Keratinocyte (primary cell): ENCODE data around the gene SPINK13. TPM values are rescaled to one million over a fixed set of nuclear protein-coding genes. Genes with fewer than 3 reads are reported as not detected.

ENCODE experiments used
- DNase-seq: peaks from one replicate; pipeline ENCODE4 v3.0.0-alpha.2; 2011; ENCODE audit warnings: low read depth, missing footprints, low spot score
- FAIRE-seq: peaks from 2 replicates; lab custom pipeline; 2011; peaks lifted over from hg19 to GRCh38; lab: Jason Lieb, UNC
- H2AFZ ChIP-seq: 2 replicates; pipeline ENCODE4 v1.6.0; 2012; ENCODE audit warnings: low read length, control low read depth, inconsistent platforms; ENCODE audit not compliant: control insufficient read depth
- H3K27ac ChIP-seq: 2 replicates; pipeline ENCODE4 v1.5.1; 2011; ENCODE audit warnings: low read length; ENCODE audit not compliant: control insufficient read depth, insufficient read depth
- H3K27me3 ChIP-seq: 3 replicates; pipeline ENCODE4 v1.6.0; 2011; ENCODE audit warnings: low read length; ENCODE audit not compliant: control insufficient read depth, insufficient read depth; ENCODE audit errors: extremely low read depth
- H3K36me3 ChIP-seq, 2 experiments: 2 replicates in 1 of 2; 3 replicates in 1 of 2; pipeline ENCODE4 v1.5.1; 2011; ENCODE audit warnings: low read length in 2 of 2, mild to moderate bottlenecking in 1 of 2; ENCODE audit not compliant: control insufficient read depth in 2 of 2, insufficient read depth in 2 of 2; ENCODE audit errors: extremely low read depth in 1 of 2
- H3K4me1 ChIP-seq: 3 replicates; pipeline ENCODE4 v1.5.1; 2011; ENCODE audit warnings: low read length; ENCODE audit not compliant: control insufficient read depth, insufficient read depth; ENCODE audit errors: extremely low read depth
- H3K4me2 ChIP-seq: 3 replicates; pipeline ENCODE4 v1.6.0; 2011; ENCODE audit warnings: low read depth, low read length; ENCODE audit not compliant: control insufficient read depth, insufficient read depth; ENCODE audit errors: extremely low read depth
- H3K4me3 ChIP-seq, 3 experiments: fragments of 200-600 bp in 1 of 3; sonication (generic) in 1 of 3; 2 replicates in 2 of 3; 3 replicates in 1 of 3; pipeline ENCODE4 v1.5.1; 2011 to 2016; ENCODE audit warnings: low read length in 3 of 3, mild to moderate bottlenecking in 3 of 3, control low read depth in 2 of 3, inconsistent platforms in 1 of 3, low read depth in 1 of 3, mixed read lengths in 1 of 3, mixed run types in 1 of 3, moderate library complexity in 1 of 3; ENCODE audit not compliant: control insufficient read depth in 2 of 3, insufficient read depth in 2 of 3; ENCODE audit errors: extremely low read depth in 1 of 3
- H3K79me2 ChIP-seq: 2 replicates; pipeline ENCODE4 v1.6.0; 2012; ENCODE audit warnings: low read length; ENCODE audit not compliant: control insufficient read depth, insufficient read depth
- H3K9ac ChIP-seq: 3 replicates; pipeline ENCODE4 v1.6.0; 2011; ENCODE audit warnings: low read length; ENCODE audit not compliant: control insufficient read depth, insufficient read depth; ENCODE audit errors: extremely low read depth
- H3K9me1 ChIP-seq: 3 replicates; pipeline ENCODE4 v1.6.0; 2011; ENCODE audit warnings: low read length; ENCODE audit not compliant: control insufficient read depth, insufficient read depth; ENCODE audit errors: extremely low read depth
- H3K9me3 ChIP-seq: 2 replicates; pipeline ENCODE4 v1.5.1; 2012; ENCODE audit warnings: low read depth, low read length; ENCODE audit not compliant: control insufficient read depth
- H4K20me1 ChIP-seq: 3 replicates; pipeline ENCODE4 v1.6.0; 2011; ENCODE audit warnings: low read length; ENCODE audit not compliant: control insufficient read depth, insufficient read depth; ENCODE audit errors: extremely low read depth
- EZH2 ChIP-seq: IDR thresholded peaks from one replicate; pipeline ENCODE4 v1.6.1; 2012; ENCODE audit warnings: inconsistent platforms, mild to moderate bottlenecking, low read length, moderate library complexity
- dilution Hi-C: fragments of 300-500 bp; cut with MboI; formaldehyde crosslinking; loops from one replicate; pipeline ENCODE4 v1.7.0; 2020; ENCODE audit warnings: low sequenced_read_pairs; ENCODE audit not compliant: extremely low pct_ligation_motif_present
- polyA plus RNA-seq, 5 experiments: library from polyadenylated mRNA; depleted of rRNA in 3 of 5; stranded (reverse) in 3 of 5; stranded (forward) in 1 of 5; unstranded in 1 of 5; fragments of >200 nt; gene quantifications; 1 replicate in 1 of 5; 2 replicates in 3 of 5; 3 replicates in 1 of 5; pipeline versions ENCODE4 v1.2.1 to v1.2.3, GENCODE V29; 2011 to 2012; ENCODE audit warnings: missing spikeins in 2 of 5, low read depth in 1 of 5, low replicate concordance in 1 of 5
- TF ChIP-seq, protein P1 (sequence below), 3 experiments: IDR thresholded peaks in 1 of 3; conservative IDR thresholded peaks in 1 of 3; optimal IDR thresholded peaks in 1 of 3; 2 replicates in 2 of 3; 3 replicates in 1 of 3; pipeline versions ENCODE3 to v1.5.1; 2011; ENCODE audit warnings: low read length in 3 of 3, mild to moderate bottlenecking in 3 of 3, moderate library complexity in 2 of 3, control low read depth in 1 of 3, inconsistent platforms in 1 of 3; ENCODE audit not compliant: insufficient read depth in 2 of 3; ENCODE audit errors: extremely low read depth in 1 of 3

Gene SPINK13
- polyA plus RNA-seq, 1 donor (not counting 4 experiments of a cell fraction or from before 2014, with no cell fraction given): not detected

DNA sequence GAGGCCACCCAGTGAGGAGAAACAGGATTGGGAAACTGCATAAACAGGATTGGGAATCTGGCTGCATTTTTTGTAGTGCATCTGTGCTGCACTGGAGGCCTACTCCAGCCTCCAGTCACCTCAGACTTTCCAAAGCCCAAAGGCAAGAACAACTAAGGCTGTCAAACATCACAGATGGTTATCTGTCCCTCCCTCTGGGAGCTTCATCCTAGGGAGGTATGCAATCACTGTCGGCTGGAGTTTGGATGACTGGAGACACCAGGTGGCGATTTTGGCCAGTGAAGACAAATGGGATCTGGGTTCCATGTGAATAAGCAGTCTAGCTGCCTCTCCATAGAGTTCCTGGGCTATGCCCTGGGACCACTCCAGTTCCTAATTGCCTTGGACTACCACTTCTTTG is 9.3 kb upstream of the SPINK13 start:
- H3K9ac ChIP-seq: no peak overlapping the region
- no peaks in the 10 kb centered on the region for H3K79me2 ChIP-seq
- no peak overlapping the region for H3K4me2 ChIP-seq
- H3K9me3 ChIP-seq: peaks cover 2% of the 10 kb centered on the region
- FAIRE-seq (no peak), DNase-seq (no peak)
- H2AFZ ChIP-seq: no peak overlapping the region
- no peak overlapping the region for H3K4me3 ChIP-seq
- no peaks in the 10 kb centered on the region for H4K20me1 ChIP-seq
- H3K4me1 ChIP-seq: no peaks in the 10 kb centered on the region
- dilution Hi-C loops: no loop called here
- H3K27ac ChIP-seq: no peak overlapping the region
- TF ChIP-seq, protein P1, sequence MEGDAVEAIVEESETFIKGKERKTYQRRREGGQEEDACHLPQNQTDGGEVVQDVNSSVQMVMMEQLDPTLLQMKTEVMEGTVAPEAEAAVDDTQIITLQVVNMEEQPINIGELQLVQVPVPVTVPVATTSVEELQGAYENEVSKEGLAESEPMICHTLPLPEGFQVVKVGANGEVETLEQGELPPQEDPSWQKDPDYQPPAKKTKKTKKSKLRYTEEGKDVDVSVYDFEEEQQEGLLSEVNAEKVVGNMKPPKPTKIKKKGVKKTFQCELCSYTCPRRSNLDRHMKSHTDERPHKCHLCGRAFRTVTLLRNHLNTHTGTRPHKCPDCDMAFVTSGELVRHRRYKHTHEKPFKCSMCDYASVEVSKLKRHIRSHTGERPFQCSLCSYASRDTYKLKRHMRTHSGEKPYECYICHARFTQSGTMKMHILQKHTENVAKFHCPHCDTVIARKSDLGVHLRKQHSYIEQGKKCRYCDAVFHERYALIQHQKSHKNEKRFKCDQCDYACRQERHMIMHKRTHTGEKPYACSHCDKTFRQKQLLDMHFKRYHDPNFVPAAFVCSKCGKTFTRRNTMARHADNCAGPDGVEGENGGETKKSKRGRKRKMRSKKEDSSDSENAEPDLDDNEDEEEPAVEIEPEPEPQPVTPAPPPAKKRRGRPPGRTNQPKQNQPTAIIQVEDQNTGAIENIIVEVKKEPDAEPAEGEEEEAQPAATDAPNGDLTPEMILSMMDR (optimal IDR thresholded peaks at IDR 0.05 in 1 of 3, IDR thresholded peaks at IDR 0.05 in 1 of 3, conservative IDR thresholded peaks at IDR 0.05 in 1 of 3; ENCODE audit: extremely low read depth in 1 of 3, insufficient read depth in 2 of 3, low read length in 3 of 3): no peak
- no peak for TF ChIP-seq EZH2
- no peaks in the 10 kb centered on the region for H3K36me3 ChIP-seq
- H3K9me1 ChIP-seq: no peaks in the 10 kb centered on the region
- no peaks in the 10 kb centered on the region for H3K27me3 ChIP-seq

DNA sequence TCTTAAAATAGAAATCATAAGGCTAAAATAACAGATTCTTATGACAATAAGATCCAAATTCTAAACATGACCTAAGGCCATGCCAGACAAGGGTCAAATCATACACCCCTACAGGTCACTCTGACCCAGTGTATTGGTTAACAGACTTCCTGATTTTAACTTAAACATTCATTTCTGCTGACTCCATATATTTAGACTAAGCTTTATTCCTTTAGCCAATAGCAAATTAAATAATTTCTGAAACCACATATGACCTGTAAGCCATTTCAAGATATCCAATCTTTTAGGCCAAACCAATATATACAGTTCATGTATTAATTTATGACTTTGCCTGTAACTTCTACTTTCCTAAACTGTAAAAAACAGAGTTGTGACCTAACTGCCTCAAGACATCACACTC is 7.4 kb upstream of the SPINK13 start:
- no peak for TF ChIP-seq EZH2
- TF ChIP-seq, protein P1 (optimal IDR thresholded peaks at IDR 0.05 in 1 of 3, IDR thresholded peaks at IDR 0.05 in 1 of 3, conservative IDR thresholded peaks at IDR 0.05 in 1 of 3; ENCODE audit: extremely low read depth in 1 of 3, insufficient read depth in 2 of 3, low read length in 3 of 3): no peak
- H3K9me3 ChIP-seq: peaks cover 2% of the 10 kb centered on the region
- no peaks in the 10 kb centered on the region for H3K79me2 ChIP-seq
- dilution Hi-C loops: no loop called here
- no peaks in the 10 kb centered on the region for H3K36me3 ChIP-seq
- no peak overlapping the region for H3K27ac ChIP-seq
- no peaks in the 10 kb centered on the region for H3K27me3 ChIP-seq
- H2AFZ ChIP-seq: no peak overlapping the region
- no peak overlapping the region for H3K4me2 ChIP-seq
- no peak for DNase-seq
- no peaks in the 10 kb centered on the region for H3K9me1 ChIP-seq
- no peaks in the 10 kb centered on the region for H4K20me1 ChIP-seq
- no peak for FAIRE-seq
- no peak overlapping the region for H3K4me3 ChIP-seq
- no peaks in the 10 kb centered on the region for H3K4me1 ChIP-seq
- no peak overlapping the region for H3K9ac ChIP-seq
